Pancreas (tissue), 10 donors: ENCODE results near the gene POLR2J3. TPM values are rescaled to one million over a fixed set of nuclear protein-coding genes. Genes with fewer than 3 reads are reported as not detected.
"Not testable (repeated sequence)": the region's sequence is repeated elsewhere in the genome, so short reads cannot be mapped to it uniquely, and the experiment has no call there.

Source experiments
- ATAC-seq, 4 donors: fragments of 200-7000 bp; cut with Tn5 transposase; one replicate each; pipeline versions ENCODE4 v1.8.0 to v1.9.1; 2020; ENCODE audit warnings: mild to moderate bottlenecking in 4 of 4, moderate library complexity in 4 of 4
- DNase-seq, 6 donors: peaks; one replicate each; pipeline ENCODE4 v3.0.0-alpha.2; 2020
- FAIRE-seq: peaks from 2 replicates; lab custom pipeline; 2012; peaks lifted over from hg19 to GRCh38; lab: Jason Lieb, UNC
- H3K27ac ChIP-seq, 4 donors: fragments of 200-600 bp; sonication (generic); 1 replicate in 3 of 4; 2 replicates in 1 of 4; pipeline versions ENCODE4 v1.5.0 to v1.8.0; 2020
- H3K27me3 ChIP-seq, 4 donors: fragments of 200-600 bp; one replicate each; pipeline ENCODE4 v1.8.0; 2021
- H3K36me3 ChIP-seq, 3 donors: fragments of 200-600 bp; sonication (generic) in 1 of 3; one replicate each; pipeline versions ENCODE4 v1.5.0 to v1.8.0; 2020 to 2021
- H3K4me1 ChIP-seq, 3 donors: fragments of 200-600 bp; one replicate each; pipeline ENCODE4 v1.8.0; 2021
- H3K4me3 ChIP-seq, 4 donors: fragments of 200-600 bp; sonication (generic) in 2 of 4; one replicate each; pipeline versions ENCODE4 v1.5.0 to v1.8.0; 2020 to 2021
- H3K9me3 ChIP-seq, 4 donors: fragments of 200-600 bp; one replicate each; pipeline ENCODE4 v1.8.0; 2021
- WGBS, 2 donors: extraction: QIAGEN DNeasy Blood & Tissue Kit; methylation state at CpG; one replicate each; pipeline ENCODE4 v1.1.7; 2013; 5-methylcytosine and 5-hydroxymethylcytosine counted together
- intact Hi-C, 3 donors: fragments of 100-400 bp; cut with DNase I; formaldehyde crosslinking; loops; one replicate each; pipeline versions ENCODE4 v1.11.1 to v1.14.2; 2022
- polyA plus RNA-seq, 2 donors: library from polyadenylated mRNA; stranded (reverse); fragments of 200-250 nt; gene quantifications; one replicate each; pipeline ENCODE4 v1.2.3, GENCODE V29; 2013
- total RNA-seq, 6 donors: library from RNA; stranded (reverse); fragmentation: NEBNext Ultra II Directional in 4 of 6; extraction: Animal tissue kit (Norgen Biotek cat#: 25700) in 4 of 6; gene quantifications; one replicate each; pipeline versions ENCODE4 v1.2.1 to v1.2.4, GENCODE V29; 2021 to 2023
- donor health status: healthy with polysubstance abuse.
- donor health status: DM: no; HTN: no; CAD: no; lungs with moderate emphysema.
- donor health status: DM: no; HTN: no; CAD: no.
- donor health status: control.
- donor health status: control.
- donor health status: Bipolar disorder and iron deficiency.
- donor health status: DM: yes; HTN: yes; CAD: no.
- donor health status: DM: no; HTN: no; CAD: no.
- donor health status: DM: no; HTN: no; CAD: no.
- donor health status: DM: yes; HTN: yes; CAD: no.

Gene POLR2J3
- total and polyA plus RNA-seq, 8 donors, result 8.3 to 116 (median 12.2) TPM

DNA sequence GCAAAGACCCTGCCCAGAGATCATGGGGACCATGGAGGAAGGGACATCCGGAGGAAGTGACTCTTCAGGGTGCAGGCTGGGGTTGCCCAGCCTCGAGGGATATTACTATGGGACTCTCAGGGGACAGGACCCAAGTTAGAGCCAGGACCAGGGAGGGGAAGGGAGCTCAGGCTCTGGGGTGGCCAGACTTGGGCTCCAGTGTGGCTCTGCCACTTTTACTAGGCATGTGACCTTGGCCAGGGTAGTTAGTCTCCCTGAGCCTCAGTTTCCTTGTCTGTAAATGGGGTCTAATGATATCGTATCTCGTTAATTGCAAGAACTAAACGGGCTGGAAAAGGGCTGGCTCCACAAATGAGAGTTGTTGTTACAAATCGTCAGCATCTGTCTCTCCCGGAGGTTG lies 38.1 kb upstream of the POLR2J3 start:
- H3K4me3 ChIP-seq, intact Hi-C loops, H3K27me3 ChIP-seq, H3K36me3 ChIP-seq, H3K9me3 ChIP-seq, FAIRE-seq, H3K27ac ChIP-seq, H3K4me1 ChIP-seq, ATAC-seq: not testable (repeated sequence)
- DNase-seq, result peak in 2 of 6 donors; percentile 6 to 16
- no CpG with 5 or more reads among the region's 7 CpGs for WGBS, 2 donors

DNA sequence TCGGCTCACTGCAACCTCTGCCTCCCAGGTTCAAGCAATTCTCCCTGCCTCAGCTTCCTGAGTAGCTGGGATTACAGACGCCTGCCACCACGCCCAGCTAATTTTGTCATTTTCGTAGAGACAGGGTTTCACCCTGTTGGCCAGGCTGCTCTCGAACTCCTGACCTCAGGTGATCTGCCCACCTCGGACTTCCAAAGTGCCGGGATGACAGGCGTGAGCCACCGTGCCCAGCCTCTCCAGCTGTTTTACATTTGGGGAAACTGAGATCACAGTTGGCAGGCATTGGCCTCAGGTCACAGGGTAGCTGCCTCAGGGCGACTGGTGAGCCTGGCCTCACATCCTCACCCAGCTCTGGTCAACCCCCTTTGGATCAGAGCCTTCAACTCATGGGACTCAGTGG lies 37.4 kb upstream of the POLR2J3 start:
- H3K27me3 ChIP-seq, H3K9me3 ChIP-seq, intact Hi-C loops, ATAC-seq, H3K4me1 ChIP-seq, FAIRE-seq, H3K36me3 ChIP-seq, H3K4me3 ChIP-seq, H3K27ac ChIP-seq: not testable (repeated sequence)
- WGBS, 2 donors, result 74 to 75% methylated on average over 5 of the region's 10 CpGs
- peak in 1 of 6 donors; percentile 8 for DNase-seq

DNA sequence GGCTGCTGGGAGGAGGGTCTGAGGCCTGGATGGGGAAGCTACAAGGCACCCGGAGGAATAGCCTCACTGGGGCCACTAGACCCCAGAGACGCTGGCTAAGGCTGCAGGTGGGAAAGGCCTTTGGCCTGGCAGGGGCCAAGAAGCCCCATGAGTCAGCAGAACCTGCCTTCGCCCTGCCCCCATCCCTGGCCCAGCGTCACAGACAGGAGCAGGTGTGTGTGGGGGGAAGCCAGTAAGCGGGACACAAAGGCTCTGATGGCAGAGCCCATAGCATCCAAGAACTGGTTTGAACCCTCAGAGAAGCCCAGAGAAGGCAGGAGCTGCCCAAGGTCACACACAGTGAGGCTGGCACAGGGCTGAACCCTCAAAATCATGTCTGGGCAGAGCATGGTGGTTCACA lies 34.5 kb upstream of the POLR2J3 start:
- ATAC-seq, FAIRE-seq, DNase-seq, H3K9me3 ChIP-seq, H3K4me3 ChIP-seq, intact Hi-C loops, H3K27me3 ChIP-seq, H3K36me3 ChIP-seq, H3K4me1 ChIP-seq, H3K27ac ChIP-seq: not testable (repeated sequence)
- no CpG with 5 or more reads among the region's 5 CpGs for WGBS, 2 donors

DNA sequence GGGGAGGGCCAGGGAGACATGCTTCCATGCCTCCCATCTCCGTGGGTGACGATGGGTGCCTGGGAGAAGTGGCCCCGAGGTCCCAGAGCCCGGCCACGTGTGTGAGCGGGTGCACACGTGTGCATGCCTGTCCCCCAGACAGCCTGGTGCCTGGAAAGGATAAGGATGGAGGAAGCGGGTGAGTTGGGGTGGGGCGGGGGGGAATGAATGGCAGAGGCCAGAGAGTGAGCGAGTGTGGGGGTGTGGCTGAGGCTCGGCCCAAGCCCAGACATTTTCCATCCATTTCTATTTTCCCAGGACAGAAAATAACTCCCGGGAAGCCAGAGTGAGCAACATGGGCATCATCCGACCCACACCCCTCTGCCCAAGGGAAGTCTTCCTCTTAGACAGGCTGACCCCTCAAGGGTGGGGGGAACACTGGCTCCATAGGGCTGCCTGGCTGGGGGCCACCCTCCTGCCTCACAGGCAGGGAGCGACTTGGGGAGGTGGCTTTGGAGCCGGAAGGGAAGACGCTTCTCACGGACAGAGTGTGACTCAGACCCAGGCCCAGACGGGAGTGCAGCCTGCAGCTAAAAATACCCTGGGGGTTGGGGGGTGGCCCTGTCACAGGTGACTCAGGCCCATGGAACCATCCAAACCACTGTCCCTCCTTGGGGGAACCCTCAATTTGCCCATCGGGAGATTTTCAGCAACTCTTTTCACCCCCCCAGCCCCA lies 32.2 kb upstream of the POLR2J3 start:
- H3K36me3 ChIP-seq, H3K27ac ChIP-seq, H3K4me3 ChIP-seq, H3K4me1 ChIP-seq, H3K27me3 ChIP-seq, intact Hi-C loops, H3K9me3 ChIP-seq, FAIRE-seq, DNase-seq: not testable (repeated sequence)
- ATAC-seq, result peak in 3 of 4 donors; percentile 21 to 43 (median 27)
- no CpG with 5 or more reads among the region's 19 CpGs for WGBS, 2 donors

DNA sequence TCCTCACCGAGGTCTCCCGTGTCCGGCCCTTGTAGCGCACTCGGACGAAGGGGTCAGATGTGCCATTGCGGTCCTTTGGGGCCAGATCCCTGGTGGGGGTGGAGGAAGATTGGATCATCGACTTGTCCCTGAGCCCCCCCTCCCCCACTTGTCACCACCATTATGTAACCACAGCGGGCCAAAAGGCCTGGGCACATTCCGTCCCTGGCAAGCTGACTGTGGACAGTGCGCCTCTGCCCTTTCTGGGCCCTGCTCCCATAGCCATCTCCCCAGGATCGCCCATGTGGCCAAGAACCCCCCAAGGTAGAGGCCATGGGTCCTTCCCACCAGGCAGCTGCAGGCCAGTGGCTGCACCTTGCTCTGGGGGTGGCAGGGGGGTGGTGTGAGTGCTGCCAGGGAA lies 29.9 kb upstream of the POLR2J3 start:
- WGBS, 2 donors, result no CpG with 5 or more reads among the region's 12 CpGs
- intact Hi-C loops, H3K4me3 ChIP-seq, H3K27ac ChIP-seq, H3K4me1 ChIP-seq, H3K9me3 ChIP-seq, H3K27me3 ChIP-seq, H3K36me3 ChIP-seq, FAIRE-seq, ATAC-seq, DNase-seq: not testable (repeated sequence)

DNA sequence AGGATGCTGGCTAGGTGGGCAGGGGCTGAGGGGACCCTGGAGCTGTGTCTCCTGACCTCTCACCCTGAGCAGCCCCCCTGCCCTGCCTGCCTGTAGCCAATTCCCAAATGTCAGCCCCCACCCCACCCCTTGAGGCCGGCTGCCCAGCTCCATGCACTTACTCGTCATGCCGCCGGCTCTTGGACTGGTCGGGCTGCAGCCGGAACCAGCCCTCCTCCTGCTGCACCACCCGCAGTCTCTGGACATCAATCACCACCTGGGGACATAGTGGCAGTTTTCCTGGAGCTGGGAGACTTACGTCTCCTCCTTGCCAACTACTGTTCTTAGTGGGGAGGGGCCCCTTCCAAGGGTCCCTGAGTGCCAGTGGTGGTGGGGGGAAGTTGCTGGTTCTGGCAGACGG lies 27.3 kb upstream of the POLR2J3 start:
- FAIRE-seq, H3K27me3 ChIP-seq, H3K27ac ChIP-seq, H3K4me3 ChIP-seq, DNase-seq, H3K36me3 ChIP-seq, H3K9me3 ChIP-seq, intact Hi-C loops, H3K4me1 ChIP-seq: not testable (repeated sequence)
- ATAC-seq, result peak in 2 of 4 donors; percentile 13 to 62
- WGBS, 2 donors, result no CpG with 5 or more reads among the region's 9 CpGs

DNA sequence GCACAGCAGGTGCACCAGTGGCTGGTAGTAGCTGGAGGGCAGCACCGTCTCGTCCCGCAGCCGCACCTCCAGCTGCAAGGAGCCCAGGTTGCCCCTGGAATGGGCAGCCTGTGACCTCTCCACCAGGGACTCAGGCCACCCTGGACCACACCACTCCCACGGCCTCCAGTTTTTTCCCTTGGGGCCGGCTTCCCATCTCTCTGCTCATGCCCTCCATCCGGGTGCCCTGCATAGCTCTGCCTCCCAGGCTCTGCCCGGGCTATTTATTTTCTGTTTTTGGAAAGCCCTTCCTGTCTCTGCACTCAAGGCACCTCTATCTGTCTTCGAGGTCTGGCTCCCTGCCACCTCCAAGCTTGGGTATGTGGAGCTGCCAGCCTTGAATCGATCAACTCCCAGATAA lies 23.7 kb upstream of the POLR2J3 start:
- H3K9me3 ChIP-seq, H3K36me3 ChIP-seq, H3K4me3 ChIP-seq, ATAC-seq, H3K4me1 ChIP-seq, H3K27ac ChIP-seq, H3K27me3 ChIP-seq, DNase-seq, FAIRE-seq, intact Hi-C loops: not testable (repeated sequence)
- 67 to 73% methylated on average over 3 to 4 of the region's 10 CpGs for WGBS, 2 donors

DNA sequence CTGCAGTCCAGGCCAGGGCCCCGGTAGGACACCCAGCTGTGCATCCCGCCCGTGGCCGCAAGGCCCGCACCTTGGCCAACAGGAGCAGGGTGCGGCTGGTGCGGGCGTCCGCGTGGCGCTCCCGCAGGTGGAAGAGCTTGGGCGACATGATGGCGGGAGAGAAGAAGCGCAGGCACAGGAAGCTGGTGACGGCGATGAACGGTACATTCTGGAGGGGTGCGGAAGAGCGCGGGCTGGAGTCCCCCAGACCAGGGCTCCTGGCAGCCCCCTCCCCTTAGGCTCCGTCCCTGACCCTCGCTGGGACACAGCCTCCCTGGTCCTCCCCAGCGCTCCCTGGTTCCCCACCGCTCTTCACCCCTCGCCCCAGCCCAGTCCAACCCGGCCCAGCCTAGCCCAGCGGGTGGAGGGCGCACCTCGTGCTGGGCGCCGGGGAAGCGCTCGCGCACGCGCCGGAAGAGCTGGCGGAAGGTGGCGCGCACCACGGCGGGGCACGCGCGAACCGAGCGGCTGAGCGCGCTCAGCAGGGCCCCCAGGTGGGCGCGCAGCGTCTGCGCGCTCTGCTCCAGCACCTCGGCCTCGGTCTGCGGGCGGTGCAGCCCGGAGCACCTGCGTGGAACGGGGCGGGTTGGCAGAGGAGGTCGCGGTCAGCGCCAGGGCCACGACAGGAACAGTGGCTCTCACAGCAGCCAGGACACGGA lies 21.4 kb upstream of the POLR2J3 start:
- H3K27ac ChIP-seq, H3K27me3 ChIP-seq, H3K4me1 ChIP-seq, FAIRE-seq, H3K4me3 ChIP-seq, H3K9me3 ChIP-seq, intact Hi-C loops, H3K36me3 ChIP-seq, DNase-seq: not testable (repeated sequence)
- WGBS, 2 donors, result no CpG with 5 or more reads among the region's 68 CpGs
- ATAC-seq, result peak; percentile 23 to 49 (median 42)

DNA sequence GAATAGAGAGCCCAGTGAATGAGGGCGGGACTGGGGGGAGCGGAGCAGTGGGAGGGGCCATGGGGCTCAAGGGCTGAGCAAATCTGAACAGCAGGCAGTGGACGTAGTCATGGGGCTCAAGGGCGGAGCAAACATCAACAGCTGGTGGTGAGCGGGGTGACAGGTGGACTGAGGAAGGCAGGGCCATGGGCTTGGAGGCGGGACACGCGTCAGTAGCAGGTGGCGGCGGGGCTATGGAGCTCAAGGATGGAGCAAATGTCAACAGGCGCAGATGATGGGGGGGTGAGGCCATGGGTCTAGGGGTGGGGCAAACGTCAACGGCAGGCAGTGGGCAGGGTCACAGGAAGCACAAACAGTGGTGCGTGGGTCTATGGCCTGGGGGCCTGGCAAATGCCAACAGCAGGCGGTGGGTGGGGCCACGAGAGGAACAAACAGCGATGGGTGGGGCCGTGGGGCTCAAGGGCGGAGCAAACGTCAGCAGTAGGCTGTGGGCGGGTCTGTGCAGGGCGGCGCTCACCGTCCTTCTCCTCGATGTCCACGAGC lies 20.2 kb upstream of the POLR2J3 start:
- DNase-seq, result peak; percentile 78 to 98 (median 95)
- H3K9me3 ChIP-seq, H3K4me3 ChIP-seq, FAIRE-seq, H3K27ac ChIP-seq, H3K36me3 ChIP-seq, H3K27me3 ChIP-seq, H3K4me1 ChIP-seq, intact Hi-C loops: not testable (repeated sequence)
- ATAC-seq, result peak; percentile 82 to 92 (median 84)
- WGBS, 2 donors, result 7 to 11% methylated on average over 6 of the region's 26 CpGs

DNA sequence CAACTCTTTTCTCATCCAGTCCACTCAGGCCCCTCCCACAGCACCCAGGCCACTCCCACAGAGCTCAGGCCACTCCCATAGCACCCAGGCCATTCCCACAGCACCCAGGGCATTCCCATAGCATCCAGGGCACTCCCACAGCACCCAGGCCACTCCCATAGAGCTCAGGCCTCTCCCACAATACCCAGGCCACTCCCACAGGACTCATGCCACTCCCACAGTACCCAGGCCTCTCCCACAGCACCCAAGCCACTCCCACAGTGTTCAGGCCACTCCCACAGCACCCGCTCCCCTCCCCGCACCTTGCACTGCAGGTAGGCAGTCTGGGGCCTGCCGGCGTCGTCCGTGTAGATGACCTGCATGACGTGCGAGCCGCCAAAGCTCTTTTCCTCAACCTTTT lies 17.5 kb upstream of the POLR2J3 start:
- DNase-seq, FAIRE-seq, H3K27ac ChIP-seq, H3K9me3 ChIP-seq, H3K36me3 ChIP-seq, H3K4me1 ChIP-seq, H3K27me3 ChIP-seq, intact Hi-C loops, H3K4me3 ChIP-seq: not testable (repeated sequence)
- WGBS, 2 donors, result no CpG with 5 or more reads among the region's 9 CpGs
- ATAC-seq, result peak; percentile 37 to 60 (median 48)

DNA sequence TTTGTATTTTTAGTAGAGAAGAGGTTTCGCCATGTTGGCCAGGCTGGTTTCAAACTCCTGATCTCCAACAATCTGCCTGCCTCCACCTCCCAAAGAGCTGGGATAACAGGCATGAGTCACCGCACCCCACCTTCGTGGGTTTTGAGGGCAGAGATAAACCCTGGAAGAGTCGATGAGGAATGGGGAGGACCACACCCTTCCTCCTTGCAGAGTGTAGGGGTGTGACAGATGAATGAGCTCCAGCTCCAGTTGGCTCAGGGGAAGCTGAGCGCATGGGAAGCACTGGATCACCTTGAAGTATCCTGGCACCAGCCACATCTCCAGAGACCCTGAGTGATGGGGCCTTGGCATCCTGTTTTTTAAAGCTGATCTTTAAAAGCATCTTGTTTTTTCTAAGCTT lies 11.1 kb upstream of the POLR2J3 start:
- ATAC-seq, H3K27me3 ChIP-seq, FAIRE-seq, H3K27ac ChIP-seq, DNase-seq, intact Hi-C loops, H3K36me3 ChIP-seq, H3K9me3 ChIP-seq, H3K4me1 ChIP-seq, H3K4me3 ChIP-seq: not testable (repeated sequence)
- no CpG with 5 or more reads among the region's 5 CpGs for WGBS, 2 donors

DNA sequence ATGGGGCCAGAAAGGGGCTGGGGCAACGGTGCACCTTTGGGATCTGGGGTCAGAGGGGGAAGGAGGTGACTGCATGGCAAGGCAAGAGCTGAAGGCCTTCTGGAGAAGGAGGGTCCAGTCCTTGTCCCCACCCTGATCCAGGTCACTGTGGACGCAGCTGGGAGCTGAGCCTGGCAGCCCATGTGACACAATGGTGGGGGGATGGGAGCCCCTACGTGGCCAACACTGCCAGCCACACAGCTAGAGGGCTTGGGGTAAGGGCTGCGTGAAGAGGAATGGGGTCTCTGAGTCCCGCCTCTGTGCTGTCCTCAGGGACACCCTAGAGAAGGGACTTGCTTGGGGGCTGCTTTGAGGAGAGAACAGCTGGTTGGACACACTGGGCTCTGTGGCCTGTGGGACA lies 9.3 kb upstream of the POLR2J3 start:
- ATAC-seq, intact Hi-C loops, H3K27me3 ChIP-seq, H3K27ac ChIP-seq, DNase-seq, H3K9me3 ChIP-seq, H3K4me3 ChIP-seq, H3K4me1 ChIP-seq, FAIRE-seq, H3K36me3 ChIP-seq: not testable (repeated sequence)
- no CpG with 5 or more reads among the region's 5 CpGs for WGBS, 2 donors
